ENCODE measurements around the gene EPS8L2.

EPS8L2 gene

DNA sequence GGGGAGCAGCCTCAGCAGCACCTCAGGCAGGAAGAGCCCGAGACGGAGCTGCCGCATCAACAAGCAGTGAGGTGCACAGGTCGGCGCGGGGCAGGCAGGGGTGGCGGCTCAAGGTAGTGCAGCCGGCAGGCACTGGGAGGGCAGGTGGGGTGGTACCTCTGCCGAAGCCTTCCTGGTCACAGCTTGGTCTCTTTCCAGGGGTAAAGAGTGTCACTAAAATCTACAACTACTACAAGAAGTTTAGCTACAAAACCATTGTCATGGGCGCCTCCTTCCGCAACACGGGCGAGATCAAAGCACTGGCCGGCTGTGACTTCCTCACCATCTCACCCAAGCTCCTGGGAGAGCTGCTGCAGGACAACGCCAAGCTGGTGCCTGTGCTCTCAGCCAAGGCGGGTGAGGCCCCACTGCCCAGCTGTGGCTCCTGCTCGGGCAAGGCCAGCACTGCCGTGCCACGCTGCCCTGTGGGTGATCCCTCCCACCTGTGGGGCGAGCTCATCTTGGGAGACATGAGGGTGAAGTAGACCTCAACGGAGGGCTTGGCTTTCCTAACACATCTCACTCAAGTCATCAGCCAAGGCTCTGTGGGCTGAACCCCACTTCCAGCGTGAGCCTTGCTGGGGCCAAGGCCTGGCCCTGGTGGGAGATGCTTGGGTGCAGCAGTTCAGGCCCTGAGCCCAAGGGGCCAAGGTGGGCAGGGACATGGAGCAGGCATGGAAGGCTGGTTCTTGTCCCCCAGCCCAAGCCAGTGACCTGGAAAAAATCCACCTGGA is 57.7 kb downstream of the EPS8L2 start:
- DNase-seq = no peak

DNA sequence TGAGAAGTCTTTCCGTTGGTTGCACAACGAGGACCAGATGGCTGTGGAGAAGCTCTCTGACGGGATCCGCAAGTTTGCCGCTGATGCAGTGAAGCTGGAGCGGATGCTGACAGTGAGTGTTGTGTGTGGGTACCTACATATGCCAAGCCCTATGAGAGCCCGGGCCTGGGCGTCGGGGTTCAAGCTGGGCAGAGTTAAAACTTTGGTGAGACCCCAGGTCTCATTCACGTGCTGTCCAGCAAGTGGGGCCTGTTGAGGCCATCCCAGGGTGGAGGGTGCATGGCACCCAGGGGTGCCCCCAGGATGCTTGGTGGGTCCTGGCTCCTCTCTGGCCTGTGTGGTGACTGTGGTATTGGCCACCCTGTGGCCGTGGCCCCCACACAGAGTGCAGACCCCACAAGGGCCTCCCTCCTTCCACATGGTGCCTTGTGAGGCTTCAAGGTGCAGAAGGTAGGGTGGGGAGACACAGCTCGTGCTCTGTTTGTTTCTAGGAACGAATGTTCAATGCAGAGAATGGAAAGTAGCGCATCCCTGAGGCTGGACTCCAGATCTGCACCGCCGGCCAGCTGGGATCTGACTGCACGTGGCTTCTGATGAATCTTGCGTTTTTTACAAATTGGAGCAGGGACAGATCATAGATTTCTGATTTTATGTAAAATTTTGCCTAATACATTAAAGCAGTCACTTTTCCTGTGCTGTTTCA is 58.4 kb downstream of the EPS8L2 start:
- no peak for DNase-seq

DNA sequence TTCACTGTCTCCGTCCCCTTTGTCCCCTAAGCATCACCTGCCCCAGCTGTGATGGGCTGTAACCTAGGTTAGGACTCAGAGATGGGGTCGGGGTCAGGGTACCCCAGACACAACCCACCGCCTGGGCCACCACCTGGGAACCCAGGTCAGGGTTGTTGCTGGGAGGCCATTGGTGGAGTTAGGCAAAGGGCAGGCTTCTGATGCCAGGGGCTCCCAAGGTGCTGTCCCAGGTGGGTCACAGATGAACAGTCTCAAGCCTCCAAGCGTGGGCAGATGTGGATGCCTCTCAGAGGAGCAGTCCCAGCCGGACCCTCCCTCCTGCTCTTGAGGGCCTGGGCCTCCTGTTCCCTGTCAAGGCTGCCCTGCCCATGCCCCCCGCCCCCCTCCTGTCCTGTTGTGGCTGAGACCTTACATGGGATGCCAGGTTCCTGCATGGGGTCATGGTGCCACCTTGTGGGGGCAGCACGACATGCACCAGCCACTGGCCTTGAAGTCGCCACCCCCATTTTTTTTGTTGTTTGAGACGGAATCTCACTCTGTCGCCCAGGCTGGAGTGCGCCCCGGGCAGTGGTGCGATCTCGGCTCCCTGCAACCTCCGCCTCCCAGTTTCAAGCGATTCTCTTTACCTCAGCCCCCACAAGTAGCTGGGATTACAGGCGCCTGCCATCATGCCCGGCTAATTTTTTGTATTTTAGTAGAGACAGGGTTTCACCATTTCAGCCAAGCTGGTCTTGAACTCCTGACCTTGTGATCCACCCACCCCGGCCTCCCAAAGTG is 59.2 kb downstream of the EPS8L2 start:
- DNase-seq = peak; percentile 90

- no peak for DNase-seq
These were observed 59.7 kb downstream of the EPS8L2 start for GRCh38 chr11:765802-766091.

DNA sequence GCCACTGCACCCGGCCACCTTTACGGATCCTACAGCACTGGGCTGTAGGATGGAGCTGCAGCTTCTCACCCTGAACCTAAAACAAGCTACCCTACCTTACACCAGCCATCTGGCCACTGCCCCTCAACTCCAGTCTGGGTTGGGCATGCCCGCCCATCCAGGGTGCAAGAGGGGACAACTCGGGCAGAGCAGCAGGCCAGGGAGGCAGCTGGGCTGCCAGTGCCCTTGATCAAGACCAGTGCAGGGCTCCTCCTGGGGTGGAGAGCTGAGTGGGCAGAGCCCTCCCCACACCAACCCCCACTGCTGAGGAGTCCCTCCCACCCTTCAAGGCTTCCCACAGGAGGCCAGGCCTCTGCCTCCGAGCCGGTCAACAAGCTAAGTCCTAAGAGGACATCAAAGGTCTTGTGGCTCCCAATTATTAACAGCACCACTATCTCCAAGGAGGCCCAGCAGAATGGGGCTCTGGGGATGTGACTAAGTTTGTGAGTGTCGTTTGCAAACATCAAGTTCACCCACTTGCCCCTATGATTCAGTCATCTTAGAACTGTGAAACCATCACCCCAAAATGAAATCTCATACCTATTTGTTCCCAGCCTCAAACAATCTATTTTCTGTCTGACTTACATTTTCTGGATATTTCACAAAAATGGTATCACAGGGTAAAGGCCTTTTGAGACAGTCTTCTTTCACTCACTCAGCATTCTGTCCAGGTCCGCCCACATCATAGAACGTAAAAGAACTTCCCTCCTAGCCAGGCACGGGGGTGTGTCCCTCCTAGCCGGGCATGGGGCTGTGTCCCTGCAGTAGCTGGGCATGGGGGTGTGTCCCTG is 60.3 kb downstream of the EPS8L2 start:
- DNase-seq = no peak

DNA sequence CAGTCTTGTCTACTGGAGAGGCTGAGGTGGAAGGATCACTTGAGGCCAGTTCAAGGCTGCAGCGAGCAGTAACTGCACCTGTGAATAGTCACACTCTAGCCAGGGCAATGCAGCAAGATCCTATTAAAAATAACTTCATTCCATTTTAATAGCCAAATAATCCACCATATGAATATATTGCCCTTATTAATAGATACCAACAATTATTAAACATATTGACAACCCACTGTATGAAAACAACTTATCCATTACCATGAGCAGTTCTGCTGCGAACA is 60.8 kb downstream of the EPS8L2 start:
- DNase-seq = no peak

DNA sequence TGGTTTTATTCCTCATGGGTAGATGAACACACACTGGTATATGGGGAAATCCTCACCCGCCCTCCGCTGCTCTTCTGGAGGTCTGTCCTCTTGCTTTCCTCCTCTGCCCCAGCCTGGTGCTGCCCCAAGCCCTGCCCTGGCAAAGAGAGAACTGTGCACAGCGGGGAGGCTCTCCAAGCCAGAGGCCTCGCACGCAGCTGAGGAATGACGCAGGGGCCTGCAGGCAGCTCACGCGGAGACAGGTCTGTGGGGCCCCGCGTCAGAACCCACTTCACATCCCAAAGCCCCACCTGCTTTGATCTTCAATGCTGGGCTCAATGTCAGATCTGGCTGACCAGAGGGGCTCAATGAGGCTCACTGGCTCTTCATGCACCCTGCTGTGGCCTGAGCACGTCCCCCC is 61.2 kb downstream of the EPS8L2 start:
- no peak for DNase-seq

DNA sequence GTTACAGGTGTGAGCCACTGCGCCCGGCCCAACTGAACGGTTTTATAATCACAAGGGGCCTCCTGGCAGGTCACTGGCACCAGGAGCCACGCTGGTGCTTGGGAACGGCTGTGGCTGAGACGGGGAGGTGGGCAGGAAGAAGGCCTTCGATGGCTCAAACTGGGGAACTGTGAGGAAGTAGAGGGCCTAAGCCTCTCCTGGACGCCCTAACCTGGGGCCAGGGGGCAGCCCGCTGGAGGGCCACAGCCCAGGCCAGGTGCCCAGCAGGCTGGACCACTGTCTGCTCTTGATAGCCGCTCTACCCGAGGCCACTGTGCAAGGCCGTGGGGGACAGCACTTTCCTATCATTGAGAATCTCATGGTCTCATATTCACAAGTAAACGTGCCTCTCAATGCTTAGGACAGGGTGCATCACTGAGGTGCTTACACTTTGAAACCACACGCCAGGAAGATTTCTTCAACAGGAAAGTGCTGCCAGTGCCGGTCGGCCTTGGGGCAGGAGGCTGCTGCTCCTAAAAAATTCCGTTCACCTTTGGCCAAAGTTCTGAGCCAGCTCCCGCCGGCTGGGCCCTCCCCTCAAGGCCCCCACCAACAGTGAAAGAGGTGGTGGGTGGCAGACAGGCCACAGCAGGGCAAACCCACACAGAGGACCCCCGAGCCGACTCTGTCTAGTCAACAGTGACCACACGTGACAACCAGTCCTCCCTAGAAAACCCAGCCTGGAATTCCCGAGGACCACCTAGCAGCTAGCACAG is 64.0 kb downstream of the EPS8L2 start:
- no peak for DNase-seq

GRCh38 chr11:770642-771616 is 64.9 kb downstream of the EPS8L2 start:
- no peak for DNase-seq

DNA sequence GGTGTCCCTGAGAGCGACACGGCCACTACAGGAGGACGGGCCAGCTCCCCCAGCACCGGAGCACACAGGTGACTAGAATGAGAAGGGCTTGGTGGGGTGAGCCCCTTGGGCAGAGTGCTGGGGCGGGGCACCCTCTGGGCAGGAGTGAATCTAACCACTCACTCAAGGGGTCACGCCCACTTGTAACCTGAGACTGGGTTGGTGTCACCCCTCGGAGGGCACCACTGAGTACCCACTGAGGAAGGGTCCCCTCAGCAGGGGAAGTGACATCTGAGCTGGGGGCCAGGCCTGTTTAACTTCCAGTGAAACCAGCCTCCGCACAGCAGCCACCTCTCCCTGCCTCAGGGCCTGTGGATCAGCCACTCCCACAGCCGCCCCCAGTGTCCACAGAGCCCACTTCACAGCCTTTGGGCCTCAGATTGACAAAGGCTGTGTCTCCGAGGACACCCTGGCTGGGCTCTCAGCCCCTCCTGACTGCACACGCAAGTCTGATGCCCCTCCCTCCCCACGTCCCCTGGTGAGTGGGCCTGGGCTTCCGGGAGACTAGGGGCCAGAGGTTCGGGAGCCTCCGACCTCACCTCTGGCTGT is 65.7 kb downstream of the EPS8L2 start:
- no peak for DNase-seq

DNA sequence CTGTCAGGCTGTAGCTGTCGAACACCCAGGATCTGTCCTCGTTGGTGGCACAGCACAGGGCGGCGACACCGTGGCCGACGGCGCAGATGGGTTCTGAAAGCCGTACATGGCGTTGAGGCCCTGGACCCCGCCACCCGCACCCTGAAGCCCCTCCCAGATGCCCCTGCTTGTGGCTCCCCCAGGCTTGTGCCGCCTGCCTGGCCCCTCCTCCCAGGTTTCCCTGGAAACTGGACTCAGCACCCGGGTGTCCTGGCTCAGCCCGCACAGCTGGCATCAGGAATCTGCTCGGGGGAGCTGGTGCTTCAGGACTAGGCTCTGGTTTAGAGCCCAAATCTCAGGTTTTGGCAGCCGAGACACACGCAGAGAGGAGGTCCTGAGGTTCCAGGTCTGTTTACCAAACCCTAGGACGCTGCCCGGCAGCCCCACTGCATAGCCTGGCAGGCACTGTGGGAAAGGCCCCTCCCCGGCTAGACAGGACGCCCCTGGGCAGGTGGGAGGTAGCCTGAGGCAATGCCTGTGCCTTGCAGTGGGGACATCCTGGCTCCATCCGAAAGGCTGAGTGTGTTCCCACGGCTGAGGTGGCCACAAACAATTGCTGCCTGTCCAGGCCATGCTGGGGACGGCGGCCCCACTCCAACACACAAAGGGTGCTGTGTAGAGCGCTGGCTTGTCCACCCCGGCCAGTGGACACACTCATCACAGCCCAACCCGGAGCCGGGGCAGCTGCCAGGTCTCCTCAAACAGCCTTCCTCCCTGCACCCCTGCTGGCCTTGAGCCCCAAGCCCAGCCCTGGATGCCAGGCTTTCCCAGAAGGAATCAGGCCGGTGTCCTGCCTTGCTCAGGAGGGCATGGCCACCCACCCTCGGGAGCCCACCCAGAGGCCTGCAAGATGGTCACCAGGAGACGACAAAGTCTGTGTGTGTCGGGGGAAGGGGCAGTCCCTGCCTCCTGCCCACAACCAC is 66.7 kb downstream of the EPS8L2 start:
- DNase-seq = no peak

- no peak for DNase-seq
These were observed 67.4 kb downstream of the EPS8L2 start for GRCh38 chr11:773425-773824.

- no peak for DNase-seq
These were observed 67.8 kb downstream of the EPS8L2 start for GRCh38 chr11:773830-774229.

DNA sequence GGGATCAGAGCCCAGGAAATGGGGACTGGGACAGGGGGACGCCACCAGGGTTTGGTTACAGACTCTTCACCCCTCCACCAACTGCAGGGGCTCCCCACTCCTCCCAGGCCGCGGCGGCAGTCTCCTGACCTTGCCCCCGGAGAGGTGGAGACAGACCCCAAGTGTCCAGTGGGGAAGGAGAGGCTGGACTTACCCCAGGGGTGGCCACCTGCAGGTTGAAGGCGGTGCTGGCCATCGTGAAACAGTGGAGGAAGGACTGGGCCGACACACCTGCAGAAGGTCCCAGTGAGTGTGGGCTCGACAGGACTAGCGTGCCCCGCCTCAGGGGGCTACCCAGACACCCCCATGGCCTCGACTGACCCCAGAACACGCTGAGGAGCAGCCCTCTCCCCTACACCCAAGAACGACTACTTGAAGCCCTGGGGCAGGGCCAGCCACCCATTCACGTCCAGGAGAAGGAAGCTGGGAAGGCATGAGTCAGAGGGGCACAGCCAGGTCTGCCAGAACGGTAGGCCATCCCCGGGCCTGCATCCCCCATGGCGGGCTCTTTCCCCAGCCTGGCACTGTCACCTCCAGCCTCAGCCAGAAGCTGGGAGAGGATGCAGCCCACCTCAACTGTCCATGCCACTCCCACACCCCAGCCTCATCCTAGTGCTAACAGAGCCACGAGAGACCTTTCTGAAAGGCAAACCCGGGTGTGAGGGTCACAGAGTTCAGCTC is 69.0 kb downstream of the EPS8L2 start:
- DNase-seq = no peak

- DNase-seq = no peak
These were observed 70.2 kb downstream of the EPS8L2 start for GRCh38 chr11:776263-776560.

DNA sequence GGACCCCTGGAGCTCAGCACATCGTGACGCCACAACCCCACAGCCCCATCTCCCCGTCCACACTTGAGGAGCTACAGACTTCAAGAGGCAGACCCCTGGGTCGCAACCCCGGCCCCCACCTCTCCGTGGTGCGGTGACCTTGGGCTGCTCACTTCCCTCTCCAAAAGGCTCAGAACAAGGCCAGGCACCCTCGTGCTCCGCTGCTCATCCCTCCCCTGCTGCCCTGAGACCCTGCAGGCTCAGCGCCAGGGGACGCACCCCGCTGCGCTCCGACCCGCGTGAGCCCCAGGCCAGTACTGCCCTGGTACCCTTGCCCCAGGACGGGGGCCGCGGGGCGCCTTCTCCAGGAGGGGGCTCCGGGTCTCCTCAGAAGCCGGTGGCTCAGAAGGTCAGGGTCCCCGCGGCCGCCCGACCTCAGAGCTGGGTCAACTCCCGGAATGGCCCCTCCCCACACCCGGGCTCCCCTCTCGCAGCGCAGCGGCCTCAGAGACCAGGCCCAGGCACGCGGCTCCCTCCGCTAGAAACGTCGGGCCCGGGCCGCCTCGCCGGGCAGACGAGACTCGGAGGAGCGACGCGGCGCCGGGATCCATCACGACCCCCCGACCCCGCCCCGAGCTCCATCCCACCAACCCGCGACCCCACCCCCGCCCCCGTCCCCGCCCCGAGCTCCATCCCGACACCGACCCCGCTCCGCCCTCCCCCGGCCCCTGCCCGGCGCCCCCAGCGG is 70.7 kb downstream of the EPS8L2 start:
- peak; percentile 67 for DNase-seq
